HG03025 (cell line): Measurements from ENCODE around the gene THAP11.

Experiments
- ATAC-seq: cut with Tn5 transposase; IDR thresholded peaks from one replicate; pipeline ENCODE4 v1.9.1; 2021; ENCODE audit warnings: mild to moderate bottlenecking, moderate library complexity; ENCODE audit not compliant: unreplicated experiment, low FRiP score

THAP11 gene

DNA sequence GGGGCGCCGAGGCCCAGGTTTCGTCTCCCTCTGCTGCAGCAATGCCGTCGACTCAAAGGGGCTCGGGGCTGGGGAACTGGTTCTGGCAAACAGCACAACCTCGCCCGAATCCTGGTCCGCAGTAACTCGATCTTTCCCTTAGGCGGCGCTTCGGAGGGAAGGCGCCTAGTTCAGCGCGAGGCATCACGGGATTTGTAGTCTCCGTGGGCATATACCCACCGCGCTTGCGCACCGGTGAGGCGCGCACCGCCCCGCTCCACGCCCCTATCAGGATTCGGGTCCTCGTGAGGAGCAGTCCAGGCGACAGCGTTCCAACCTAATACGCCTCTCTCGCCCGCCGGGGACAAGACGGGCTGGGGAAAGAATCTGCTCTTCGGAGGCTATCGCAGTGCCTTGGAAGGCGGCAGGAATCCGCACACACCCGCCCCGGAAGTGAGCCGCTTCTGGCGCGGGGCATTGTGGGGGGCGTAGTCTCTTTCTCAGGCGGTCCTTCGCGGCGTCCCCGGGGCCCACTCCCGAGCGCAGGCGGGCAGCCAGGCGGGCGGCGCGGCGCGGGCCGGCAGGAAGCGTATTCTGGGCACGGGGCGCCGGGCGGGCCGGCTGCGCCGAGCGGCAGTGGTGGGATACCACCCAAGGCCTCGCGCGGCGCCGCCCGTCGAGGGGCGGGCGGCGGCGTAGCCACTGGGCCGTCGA, at the start of gene THAP11:
THAP11 (plus strand) TSS at position 505 of the 693 bp plus-strand sequence. CDS start 235 bp downstream, outside the sequence.
- ATAC-seq: peak; percentile 41

DNA sequence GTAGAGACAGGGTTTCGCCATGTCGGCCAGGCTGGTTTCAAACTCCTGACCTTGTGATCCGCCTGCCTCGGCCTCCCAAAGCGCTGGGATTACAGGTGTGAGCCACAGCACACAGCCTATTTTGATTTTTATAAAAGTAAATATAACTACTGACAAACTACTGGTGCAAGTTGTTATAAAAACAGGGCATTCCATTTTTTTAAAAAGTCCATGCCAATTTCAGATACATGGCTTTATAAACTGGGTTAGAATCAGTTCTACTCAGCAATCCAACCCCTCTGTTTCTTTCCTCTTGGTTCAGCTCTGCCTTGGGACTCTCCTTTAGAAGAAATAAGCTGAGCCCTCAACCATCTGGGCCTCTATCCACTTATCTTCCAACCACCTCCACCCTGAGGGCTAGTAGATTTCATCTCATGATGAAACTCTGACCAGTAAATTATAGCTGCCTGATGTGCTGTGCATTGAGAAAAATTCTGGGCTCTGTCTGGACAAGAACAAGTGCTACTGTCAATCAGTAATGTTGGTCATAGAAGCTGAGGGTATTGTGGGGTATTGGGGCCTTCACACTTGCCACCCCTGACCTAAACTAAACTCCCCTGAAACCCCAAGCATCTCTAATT, 45.9 kb upstream of the THAP11 start:
- ATAC-seq: no peak

DNA sequence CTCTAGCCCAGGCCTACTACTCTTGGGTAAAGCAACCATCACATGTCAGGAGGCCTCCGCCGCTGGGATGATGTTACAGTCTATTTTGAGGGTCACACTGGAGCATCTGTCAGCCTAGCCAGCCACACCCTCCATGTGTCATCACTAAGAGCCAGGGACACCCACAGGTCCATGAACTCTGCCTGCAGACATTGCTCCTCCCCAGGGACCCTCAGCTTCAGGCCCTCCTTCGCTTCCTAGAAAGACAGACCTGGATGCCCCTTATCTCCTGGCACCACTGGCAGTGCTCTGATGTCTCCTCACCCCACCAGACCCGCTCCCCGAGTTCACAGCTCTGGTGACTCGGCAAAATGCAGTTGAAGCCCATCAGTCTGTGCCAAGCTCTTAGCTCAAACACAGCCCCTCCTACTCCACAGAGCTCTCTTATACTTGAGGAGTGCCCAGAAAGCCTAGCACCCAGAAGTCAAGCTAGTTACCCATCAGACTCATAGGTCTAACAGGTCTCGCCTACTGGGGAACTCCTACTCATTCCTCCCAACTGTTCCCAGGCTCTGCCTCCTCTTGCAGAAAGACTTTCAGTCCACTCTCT, 41.7 kb upstream of the THAP11 start:
- no peak for ATAC-seq

DNA sequence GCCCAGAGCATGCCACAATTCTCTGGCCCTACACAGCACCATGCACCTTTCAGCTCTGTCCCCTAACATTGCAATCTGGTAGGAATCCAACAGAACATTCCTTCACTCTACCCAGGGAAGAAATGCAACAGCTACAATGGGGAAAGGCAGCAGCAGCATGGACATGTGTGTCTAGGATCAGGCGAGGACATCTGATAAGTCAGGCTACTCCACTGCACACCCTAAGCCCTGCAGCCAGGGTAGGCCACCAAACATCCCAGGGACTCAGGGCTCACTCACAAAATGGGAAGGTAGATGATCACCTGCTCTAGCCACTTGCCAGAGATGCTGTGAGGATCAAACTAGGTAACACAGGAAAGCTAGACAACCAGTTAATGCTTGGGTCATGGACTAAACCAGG, 40.9 kb upstream of the THAP11 start:
- ATAC-seq: no peak

DNA sequence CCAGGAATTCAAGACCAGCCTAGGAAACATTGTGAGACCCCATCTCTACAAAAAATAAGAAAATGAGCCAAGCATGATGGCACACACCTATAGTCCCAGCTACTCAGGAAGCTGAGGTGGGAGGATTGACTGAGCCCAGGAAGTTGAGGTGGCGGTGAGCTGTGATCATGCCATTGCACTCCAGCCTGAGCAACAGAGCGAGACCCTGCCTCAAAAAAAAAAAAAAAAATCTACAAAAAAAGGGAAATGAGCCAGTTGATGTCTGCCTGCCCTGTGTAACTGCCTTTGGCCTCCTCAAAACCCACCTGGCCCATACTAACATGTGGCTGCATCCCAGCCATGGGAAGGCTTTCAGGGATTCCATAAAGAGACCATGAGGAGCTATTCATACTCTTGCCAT, 40.2 kb upstream of the THAP11 start:
- ATAC-seq: no peak

DNA sequence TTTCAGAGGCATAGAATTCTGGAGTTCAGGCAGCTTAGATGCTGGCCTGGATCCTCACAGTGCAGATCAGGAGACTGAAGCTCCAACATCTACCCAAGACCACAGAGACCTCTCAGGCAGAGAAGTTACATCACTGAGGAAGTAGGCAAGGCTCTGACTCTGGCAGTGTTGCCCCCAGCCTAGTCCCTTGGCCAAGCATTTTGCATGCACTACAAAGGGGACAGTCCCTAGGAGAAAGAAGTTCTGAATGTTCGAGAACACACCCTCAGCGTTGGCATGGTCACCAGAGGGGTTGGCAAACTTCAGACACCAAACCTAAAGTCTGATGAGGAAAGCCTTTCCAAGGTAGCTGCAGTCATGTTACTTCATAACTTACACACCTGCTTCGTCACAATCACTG, 38.2 kb upstream of the THAP11 start:
- no peak for ATAC-seq

DNA sequence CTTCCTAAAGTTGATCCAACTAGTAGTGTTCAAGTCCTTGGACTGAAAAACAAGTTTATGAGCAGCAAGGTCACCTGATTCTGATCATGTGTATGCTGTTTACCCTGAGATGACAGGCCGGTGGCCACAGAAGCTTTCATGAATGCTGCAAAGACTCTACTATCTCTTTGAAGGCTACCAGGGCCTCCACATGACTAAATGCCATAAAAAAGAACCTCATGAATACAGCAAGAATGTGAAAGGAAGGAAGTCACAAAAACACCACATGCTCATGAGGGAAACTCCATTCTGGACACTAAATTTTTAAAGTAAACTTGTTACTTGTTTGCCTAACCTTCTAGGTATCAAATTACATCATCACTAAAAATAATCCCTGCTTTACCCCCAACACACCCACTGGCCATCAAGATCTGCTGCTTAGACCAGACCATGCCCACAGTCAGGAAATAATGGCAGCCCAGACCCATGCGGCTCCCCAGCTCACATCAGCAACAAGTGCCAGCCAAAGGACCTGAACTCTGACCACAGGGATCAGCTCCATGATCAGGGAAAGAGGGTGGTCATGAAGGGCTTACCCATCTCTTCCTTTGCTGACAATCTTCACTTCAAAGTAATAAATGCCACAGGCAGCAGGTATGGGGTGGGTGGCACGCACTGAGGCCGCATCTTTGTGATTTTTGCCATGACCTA, 37.1 kb upstream of the THAP11 start:
- no peak for ATAC-seq

DNA sequence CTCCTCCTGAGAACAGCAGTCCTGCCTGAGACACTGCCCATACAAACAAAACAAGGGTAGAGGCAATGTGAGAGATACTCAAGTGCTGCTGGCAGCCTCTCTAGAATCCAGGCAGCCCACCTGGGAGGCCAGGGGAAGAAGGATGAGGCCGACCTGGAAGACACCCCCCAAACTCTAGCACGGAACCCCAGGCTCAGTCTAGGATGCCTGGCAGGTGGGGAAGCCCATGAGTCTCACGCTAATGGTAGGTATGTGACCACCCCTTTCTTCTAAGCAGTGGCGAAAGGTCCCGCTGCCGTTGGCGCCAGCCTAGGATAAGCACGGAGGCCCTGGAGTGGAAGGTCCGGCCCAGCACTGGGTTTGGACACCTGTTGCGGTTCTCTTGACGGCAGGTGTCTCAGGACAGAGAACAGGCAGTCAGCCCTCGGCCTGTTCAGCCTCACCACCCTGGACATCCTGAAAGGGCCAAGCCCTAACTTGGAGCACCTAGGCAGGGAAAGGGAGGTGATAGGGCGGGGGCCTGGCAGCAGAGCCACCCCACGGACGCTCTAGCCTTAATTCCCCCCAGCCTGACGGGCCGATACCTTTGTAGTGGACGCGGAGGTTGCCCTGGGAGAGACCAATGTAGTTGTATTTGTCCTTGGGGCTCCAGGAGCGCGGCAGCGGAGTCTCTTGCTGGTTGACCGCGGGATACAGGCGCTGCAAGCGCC, 36.2 kb upstream of the THAP11 start:
- peak; percentile 5 for ATAC-seq

DNA sequence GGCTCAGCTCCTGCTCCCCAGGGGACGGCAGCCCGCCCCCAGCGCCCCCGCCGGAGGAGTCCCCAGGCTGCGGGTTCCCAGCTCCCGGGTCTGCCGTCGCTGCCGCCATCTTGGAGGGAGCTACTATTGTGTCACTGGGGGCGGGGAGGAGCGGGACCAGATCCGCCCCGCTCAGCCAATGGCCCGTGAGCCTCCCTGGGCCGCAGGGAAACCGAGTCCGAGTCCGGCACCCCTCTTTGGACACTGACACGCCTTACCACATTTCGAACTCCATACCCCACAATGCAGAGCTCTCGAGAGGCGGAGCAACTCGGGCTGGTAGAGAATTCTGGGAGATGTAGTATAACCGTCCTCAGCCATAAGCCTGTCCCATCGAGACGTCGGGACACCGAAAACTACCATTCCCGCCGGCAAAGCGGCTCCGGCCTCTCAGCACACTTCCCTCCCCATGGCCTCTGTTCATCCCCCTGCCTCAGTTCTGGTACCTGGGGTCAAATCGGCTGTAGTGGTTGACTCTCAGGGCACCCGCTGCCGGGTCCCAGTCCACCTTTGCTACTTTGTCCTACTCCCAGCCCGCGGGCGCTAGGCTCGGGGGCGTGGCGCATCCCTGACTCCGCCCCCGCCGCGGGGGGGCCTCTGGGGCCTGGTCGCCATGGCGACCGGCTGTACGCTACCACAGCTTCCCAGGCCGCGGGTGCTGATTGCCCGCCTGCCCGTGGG, 35.5 kb upstream of the THAP11 start, which contains the start of the genes RANBP10 and TSNAXIP1:
RANBP10 (minus strand) TSS at position 133 of the 720 bp plus-strand sequence; CDS start at position 109, 24 bp downstream.
TSNAXIP1 (plus strand) TSS at position 462 of the 720 bp plus-strand sequence. CDS start 261 bp downstream, outside the sequence.
- ATAC-seq: peak; percentile 92

DNA sequence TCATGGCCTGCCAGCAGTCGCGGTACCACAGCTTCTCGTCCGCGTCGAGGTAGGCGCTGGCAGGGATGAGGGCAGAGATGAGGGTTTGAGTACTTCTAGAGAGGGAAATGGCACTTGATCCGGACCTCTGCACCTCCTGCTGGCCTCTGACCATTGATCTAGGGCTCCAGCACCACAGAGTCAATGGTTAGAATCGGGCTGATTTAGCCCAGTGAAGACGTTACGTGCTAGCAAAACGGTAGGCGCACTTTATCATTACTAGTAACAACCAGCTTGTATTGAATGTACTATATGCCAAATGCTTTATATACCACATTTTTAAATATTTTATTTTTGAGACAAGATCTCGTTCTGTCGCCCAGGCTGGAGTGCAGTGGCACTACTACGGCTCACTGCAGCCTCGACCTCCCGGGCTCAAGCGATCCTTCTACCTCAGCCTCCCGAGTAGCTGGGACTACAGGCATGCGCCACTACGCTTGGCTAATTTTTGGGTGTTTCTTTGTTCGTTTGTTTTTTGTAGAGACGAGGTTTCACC, 34.9 kb upstream of the THAP11 start:
- ATAC-seq: no peak

DNA sequence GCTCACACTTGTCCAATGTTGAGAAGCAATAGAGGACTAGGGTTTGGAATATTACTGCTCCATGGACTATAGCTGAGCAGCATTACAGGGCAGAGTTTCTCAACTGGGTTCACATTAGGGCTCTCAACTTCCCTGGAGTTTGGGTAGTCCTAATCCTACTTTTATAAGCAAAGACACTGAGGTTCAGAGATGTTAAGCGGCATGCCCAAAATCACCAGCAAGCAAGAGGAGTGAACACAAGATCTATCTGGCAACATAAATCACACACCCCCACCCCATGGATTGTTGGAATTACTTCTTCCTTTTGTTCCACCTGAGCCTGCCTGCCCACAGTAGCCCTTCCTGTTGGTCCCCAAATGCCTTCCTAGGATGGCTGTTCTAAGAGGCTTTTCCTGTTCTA, 30.2 kb upstream of the THAP11 start:
- no peak for ATAC-seq

DNA sequence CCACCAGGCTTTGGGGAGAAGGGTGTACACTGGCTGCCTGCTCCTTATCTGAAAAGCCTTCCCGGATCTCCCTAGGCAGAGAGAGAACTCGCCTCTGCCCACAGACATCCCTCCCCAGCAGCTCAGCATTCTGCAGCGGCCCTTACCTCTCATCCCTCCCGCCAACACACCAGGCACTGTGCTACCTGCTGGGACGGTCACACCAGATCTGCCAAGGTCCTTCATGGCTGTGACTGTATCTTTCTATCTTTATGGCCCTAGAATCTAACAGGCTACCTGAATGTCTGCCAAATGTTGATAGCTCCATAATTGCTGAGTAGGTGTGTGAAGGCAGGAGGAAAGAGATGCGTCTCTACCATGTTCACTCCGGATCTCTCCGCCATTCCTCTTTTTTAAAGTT, 27.6 kb upstream of the THAP11 start:
- ATAC-seq: no peak

DNA sequence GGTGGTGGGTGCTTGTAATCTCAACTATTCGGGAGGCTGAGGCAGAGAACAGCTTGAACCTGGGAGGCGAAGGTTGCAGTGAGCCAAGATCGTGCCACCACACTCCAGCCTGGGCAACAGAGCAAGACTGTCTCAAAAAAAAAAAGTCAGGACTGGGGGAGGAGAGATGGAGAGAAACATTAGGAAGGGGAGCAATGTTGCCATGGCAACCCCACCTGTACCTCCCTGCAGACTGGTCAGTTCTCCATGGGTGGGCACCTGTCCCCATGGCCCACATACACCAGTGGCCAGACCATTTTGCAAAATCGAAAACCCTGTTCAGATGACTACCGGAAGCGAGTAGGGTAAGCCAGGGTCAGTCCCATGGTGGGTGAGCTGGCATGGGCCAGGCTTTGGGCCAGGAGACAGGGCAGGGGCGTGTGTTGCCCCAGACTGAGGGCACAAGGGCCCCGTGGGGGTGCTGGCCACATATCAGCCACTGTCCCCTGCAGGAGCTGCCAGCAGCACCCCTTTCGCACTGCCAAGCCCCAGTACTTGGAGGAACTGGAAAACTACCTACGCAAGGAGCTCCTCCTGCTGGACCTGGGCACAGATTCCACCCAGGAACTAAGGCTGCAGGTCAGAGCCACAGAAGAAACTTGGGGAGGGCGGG, 21.4 kb upstream of the THAP11 start:
- ATAC-seq: no peak

DNA sequence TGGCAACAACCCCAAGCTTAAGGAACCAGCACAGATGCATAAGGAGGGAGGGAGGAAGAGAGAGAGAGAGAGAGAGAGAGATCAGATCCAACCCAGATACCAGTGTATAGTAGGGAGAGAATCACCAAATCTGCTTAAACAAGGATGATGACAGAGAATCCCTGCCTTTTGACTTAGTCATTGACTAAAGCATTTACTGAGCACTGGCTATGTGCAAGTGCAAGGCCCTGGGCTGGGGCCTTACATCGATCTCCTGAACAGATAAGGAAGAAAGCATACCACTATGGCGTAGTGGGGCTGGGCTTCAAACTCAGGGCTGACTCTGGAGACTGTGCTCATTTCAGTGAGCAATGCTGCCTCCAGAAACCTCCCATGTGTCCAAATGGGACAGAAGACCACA, 19.6 kb upstream of the THAP11 start:
- ATAC-seq: no peak

DNA sequence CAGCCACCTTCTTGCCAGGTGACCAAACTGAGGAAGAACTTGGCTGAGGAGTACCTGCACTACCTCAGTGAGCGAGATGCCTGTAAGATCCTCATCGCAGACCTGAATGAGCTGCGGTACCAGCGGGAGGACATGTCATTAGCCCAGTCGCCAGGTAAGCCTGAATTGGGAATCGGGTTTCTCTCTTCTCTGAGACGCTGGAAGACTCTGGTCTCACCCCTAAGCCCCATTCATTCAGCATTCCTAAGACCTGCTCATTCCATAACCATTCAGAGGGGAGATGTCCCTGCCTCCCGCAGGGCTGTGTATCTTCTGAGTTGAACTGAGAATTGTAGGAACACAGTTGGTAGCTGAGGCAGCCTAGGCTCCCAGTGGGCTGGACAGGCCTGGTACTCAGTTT, 17.0 kb upstream of the THAP11 start:
- no peak for ATAC-seq

DNA sequence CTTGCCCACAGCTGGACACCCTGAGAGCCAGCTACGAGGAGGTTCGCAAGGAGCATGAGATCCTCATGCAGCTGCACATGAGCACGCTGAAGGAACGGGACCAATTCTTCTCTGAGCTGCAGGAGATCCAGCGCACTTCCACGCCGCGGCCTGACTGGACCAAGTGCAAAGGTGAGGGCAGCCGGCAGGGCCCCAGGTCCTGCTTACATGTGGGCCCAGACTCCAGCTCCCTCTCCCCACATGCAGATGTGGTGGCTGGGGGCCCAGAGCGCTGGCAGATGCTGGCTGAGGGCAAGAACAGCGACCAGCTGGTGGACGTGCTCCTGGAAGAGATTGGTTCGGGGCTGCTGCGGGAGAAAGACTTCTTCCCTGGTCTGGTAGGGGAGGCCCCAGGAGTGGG, 16.2 kb upstream of the THAP11 start:
- ATAC-seq: no peak

DNA sequence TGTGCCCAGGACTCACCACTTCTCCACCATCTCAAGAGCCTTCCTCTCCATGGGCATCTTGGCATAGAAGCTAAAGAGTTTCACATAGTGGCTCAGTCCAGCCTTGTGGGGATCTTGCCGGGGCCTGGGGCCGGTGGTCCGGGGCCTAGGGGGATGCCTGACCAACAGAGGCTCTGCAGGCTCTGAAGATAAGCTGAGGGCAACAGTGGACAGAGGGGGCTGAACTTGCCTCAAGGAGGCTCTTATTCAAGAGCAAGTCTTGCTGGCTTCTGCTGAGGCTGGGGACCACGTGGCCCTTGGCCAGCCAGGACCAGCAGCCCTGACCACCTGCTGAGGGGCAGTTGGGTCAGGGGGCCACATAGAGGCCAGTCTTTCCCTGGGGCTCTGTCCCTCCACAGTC, 13.5 kb upstream of the THAP11 start:
- ATAC-seq: no peak

DNA sequence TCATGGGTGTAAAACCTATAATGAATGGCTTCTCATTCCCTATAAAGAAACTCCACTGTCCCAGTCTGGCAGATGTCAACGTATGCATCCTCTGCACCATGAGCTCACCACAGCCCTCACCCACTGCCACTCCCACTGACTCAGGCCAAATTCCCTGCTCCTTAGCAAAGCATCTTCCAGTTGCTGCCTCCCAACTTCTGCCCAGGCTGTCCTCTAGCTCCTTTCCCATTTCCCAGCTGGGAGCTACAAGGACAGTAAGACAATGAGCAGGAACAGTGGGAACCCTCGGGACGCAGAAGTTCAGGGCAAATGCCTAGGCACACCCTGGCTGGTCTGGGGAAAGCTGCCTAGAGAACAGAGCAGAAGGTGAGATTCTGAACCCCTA, 9.1 kb upstream of the THAP11 start:
- no peak for ATAC-seq
